ENCODE results near the gene PDLIM5.
"Not testable (repeated sequence)": the region's sequence is repeated elsewhere in the genome, so short reads cannot be mapped to it uniquely, and the experiment has no call there.

Gene PDLIM5

DNA sequence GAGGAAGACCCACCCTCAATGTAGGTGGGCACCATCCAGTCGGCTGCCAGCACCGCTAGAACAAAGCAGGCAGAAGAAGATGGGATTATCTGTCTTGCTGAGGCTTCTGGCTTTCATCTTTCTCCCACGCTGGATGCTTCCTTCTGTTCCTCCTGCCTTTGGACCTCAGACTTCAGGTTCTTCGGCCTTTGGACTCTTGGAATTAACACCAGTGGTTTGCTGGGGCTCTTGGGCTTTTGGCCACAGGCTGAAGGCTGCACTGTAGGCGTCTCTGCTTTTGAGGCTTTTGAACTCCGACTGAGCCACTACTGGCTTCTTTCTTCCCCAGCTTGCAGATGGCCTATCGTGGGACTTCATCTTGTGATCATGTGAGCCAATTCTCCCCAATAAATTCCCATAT is 55.1 kb downstream of the PDLIM5 start:
- no peak overlapping the region for H3K4me3 ChIP-seq
- H4K20me1 ChIP-seq: peaks cover 0 to 81% (median 0%) of the 10 kb centered on the region in 11 experiments; a peak in 4 of 22 replicates
- peaks cover 0 to 21% (median 0%) of the 10 kb centered on the region in 10 experiments; a peak in 6 of 20 replicates for H3K4me1 ChIP-seq
- no peak for TF ChIP-seq Cebpa-rat (IDR thresholded peaks at IDR 0.05)
- H3K9me3 ChIP-seq (replicated peaks in 1 of 11): no peaks in the 10 kb centered on the region
- H3K4me2 ChIP-seq: no peak overlapping the region
- H3K27me3 ChIP-seq: no peaks in the 10 kb centered on the region
- peaks cover 0 to 6% (median 0%) of the 10 kb centered on the region in 11 experiments; a peak in 1 of 22 replicates for H3K36me3 ChIP-seq
- H3K9ac ChIP-seq: no peak overlapping the region
- no peak overlapping the region for H3K27ac ChIP-seq

DNA sequence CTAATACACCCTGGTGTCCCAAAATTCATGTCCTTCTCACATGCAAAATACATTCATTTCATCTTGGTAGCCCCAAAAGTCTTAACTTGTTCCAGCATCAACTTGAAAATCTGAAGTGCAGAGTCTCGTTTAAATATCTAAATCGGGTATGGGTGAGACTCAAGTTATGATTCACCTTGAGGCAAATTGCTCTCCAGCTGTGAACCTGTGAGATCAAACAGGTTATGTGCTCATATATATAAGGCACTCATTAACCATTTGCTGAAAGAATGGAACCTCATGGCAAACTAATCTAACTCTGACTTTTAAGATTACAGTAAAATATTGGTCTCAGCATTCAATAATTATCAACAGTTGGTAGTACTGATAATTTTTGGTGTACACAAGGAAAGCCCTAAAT is 55.5 kb downstream of the PDLIM5 start:
- no peak overlapping the region for H3K9ac ChIP-seq
- peaks cover 0 to 6% (median 0%) of the 10 kb centered on the region in 11 experiments; a peak in 1 of 22 replicates for H3K36me3 ChIP-seq
- no peaks in the 10 kb centered on the region for H3K9me3 ChIP-seq (replicated peaks in 1 of 11)
- no peak overlapping the region for H3K4me3 ChIP-seq
- no peak overlapping the region for H3K27ac ChIP-seq
- no peaks in the 10 kb centered on the region for H3K27me3 ChIP-seq
- peaks cover 0 to 21% (median 0%) of the 10 kb centered on the region in 10 experiments; a peak in 6 of 20 replicates for H3K4me1 ChIP-seq
- peaks cover 0 to 79% (median 0%) of the 10 kb centered on the region in 11 experiments; a peak in 4 of 22 replicates for H4K20me1 ChIP-seq
- peak overlapping the region in 1 of 11 experiments; percentile 35; a peak in 2 of 22 replicates for H3K4me2 ChIP-seq
- no peak for TF ChIP-seq Cebpa-rat (IDR thresholded peaks at IDR 0.05)

DNA sequence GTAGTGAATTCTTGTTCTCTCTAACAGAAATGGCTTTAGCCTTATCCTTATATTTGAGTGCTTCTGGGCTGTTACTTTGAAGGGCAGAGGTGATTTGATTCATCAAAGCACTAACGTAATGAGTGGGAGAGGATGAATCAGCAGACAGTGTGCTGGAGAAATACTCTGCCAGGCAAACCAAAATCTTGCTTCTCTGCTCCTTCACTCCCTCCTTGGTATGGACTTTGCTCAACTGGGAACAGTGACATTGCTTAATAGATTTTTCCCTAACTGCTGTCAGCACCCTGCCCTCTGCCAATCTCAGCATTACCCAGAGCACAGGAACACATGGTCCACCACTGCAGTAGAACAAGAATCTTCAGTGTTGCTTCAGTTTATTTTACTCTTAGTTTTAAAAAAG is 56.0 kb downstream of the PDLIM5 start:
- Histone ChIP-seq H3K27me3 (no peaks in the 10 kb centered on the region), H3K27ac (no peak overlapping the region), H3K9me3 (replicated peaks in 1 of 11) (no peaks in the 10 kb centered on the region), H3K36me3 (peaks cover 0 to 6% (median 0%) of the 10 kb centered on the region in 11 experiments; a peak in 1 of 22 replicates), H3K4me1 (peaks cover 0 to 21% (median 0%) of the 10 kb centered on the region in 10 experiments; a peak in 6 of 20 replicates), H3K9ac (no peak overlapping the region), H3K4me3 (no peak overlapping the region), H4K20me1 (peaks cover 0 to 79% (median 0%) of the 10 kb centered on the region in 11 experiments; a peak in 4 of 22 replicates), H3K4me2 (peak overlapping the region in 3 of 11 experiments; percentile 4 to 59 (median 35); a peak in 4 of 22 replicates)
- TF ChIP-seq Cebpa-rat (IDR thresholded peaks at IDR 0.05): no peak

DNA sequence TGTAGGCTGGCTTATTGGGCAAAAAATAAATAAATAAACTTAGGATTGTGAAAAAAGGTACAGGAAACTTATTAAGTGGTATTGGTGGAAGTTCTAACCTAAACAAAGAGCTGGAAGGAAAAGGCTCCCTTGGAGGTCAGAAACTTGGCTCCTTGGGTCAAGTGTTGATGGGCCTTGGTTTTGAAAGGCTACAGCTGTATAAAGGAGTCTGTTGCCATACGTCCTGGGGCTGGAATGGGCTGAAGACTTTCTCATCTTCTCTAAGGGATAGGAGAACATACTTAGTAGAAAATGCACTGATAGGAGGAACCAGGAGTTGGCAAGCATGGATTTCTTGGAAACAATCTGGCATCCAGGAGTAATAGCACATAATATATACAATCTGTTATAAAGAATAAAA is 56.6 kb downstream of the PDLIM5 start:
- H3K9me3 ChIP-seq (replicated peaks in 1 of 11): no peaks in the 10 kb centered on the region
- H3K27ac ChIP-seq: no peak overlapping the region
- peaks cover 0 to 79% (median 0%) of the 10 kb centered on the region in 11 experiments; a peak in 4 of 22 replicates for H4K20me1 ChIP-seq
- H3K4me2 ChIP-seq: peak overlapping the region in 3 of 11 experiments; percentile 4 to 59 (median 35); a peak in 4 of 22 replicates
- no peaks in the 10 kb centered on the region for H3K27me3 ChIP-seq
- no peak for TF ChIP-seq Cebpa-rat (IDR thresholded peaks at IDR 0.05)
- peaks cover 0 to 21% (median 0%) of the 10 kb centered on the region in 10 experiments; a peak in 6 of 20 replicates for H3K4me1 ChIP-seq
- no peak overlapping the region for H3K4me3 ChIP-seq
- H3K9ac ChIP-seq: no peak overlapping the region
- H3K36me3 ChIP-seq: peaks cover 0 to 6% (median 0%) of the 10 kb centered on the region in 11 experiments; a peak in 1 of 22 replicates

DNA sequence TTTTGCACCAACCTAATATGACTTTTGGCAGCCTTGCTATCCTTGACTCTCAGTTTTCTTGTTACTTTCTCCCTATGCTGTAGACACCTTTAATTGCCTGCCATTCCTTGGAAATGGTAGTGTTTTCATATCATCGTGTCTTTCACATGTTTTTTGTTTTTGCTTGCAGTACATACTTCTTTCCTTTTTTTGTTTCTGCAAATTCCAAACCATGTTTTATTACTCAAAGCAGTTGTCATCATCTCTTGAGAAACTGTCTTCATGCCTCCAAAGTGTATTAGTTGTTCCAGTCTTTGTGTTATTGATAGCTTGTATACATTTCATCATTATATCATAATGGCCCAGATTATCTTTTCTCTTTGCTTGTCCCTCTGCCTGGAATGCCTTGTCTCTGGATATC is 57.1 kb downstream of the PDLIM5 start:
- no peak overlapping the region for H3K9ac ChIP-seq
- H3K9me3 ChIP-seq (replicated peaks in 1 of 11): no peaks in the 10 kb centered on the region
- peaks cover 0 to 21% (median 0%) of the 10 kb centered on the region in 10 experiments; a peak in 6 of 20 replicates for H3K4me1 ChIP-seq
- no peak overlapping the region for H3K4me3 ChIP-seq
- H3K36me3 ChIP-seq: peaks cover 0 to 6% (median 0%) of the 10 kb centered on the region in 11 experiments; a peak in 1 of 22 replicates
- no peaks in the 10 kb centered on the region for H3K27me3 ChIP-seq
- no peak for TF ChIP-seq Cebpa-rat (IDR thresholded peaks at IDR 0.05)
- H3K27ac ChIP-seq: no peak overlapping the region
- H4K20me1 ChIP-seq: peaks cover 0 to 74% (median 0%) of the 10 kb centered on the region in 11 experiments; a peak in 4 of 22 replicates
- H3K4me2 ChIP-seq: peak overlapping the region in 1 of 11 experiments; percentile 59; a peak in 1 of 22 replicates

DNA sequence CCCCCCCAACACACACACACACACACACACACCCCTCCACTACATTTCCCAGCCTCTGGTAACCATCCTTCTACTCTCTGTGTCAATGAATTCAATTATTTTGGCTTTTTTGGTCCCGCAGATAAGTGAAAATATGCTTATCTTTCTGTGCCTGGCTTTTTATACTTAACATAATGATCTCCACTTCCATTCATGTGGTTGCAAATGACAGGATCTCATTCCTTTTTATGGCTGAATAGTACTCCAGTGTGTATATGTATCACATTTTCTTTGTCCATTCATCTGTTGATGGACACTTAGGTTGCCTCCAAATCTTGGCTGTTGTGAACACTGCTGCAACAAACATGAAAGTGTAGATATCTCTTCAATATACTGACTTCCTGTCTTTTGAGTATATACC is 59.8 kb downstream of the PDLIM5 start:
- no peak overlapping the region for H3K27ac ChIP-seq
- H3K36me3 ChIP-seq: peaks cover 0 to 5% (median 0%) of the 10 kb centered on the region in 11 experiments; a peak in 1 of 22 replicates
- H3K4me3 ChIP-seq: no peak overlapping the region
- H3K27me3 ChIP-seq: no peaks in the 10 kb centered on the region
- peaks cover 0 to 21% (median 0%) of the 10 kb centered on the region in 10 experiments; a peak in 6 of 20 replicates for H3K4me1 ChIP-seq
- no peak overlapping the region for H3K9ac ChIP-seq
- H3K9me3 ChIP-seq (replicated peaks in 1 of 11): no peaks in the 10 kb centered on the region
- peaks cover 0 to 57% (median 0%) of the 10 kb centered on the region in 11 experiments; a peak in 4 of 22 replicates for H4K20me1 ChIP-seq
- TF ChIP-seq Cebpa-rat (IDR thresholded peaks at IDR 0.05): no peak
- H3K4me2 ChIP-seq: no peak overlapping the region

DNA sequence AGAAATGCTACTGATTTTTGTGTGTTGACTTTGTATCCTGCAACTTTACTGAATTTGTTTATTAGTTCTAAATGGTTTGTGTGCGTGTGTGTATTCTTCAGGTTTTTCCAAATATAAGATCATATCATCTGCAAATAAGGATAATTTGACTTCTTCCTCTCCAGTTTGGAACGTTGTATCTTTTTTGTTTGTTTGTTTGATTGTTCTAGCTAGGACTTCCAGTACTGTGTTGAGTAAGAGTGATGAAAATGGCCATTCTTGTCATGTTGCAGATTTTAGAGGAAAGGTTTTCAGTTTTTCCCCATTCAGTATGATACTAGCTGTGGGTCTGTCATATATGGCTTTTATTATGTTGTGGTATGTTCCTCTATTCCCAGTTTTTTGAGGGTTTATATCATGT is 61.8 kb downstream of the PDLIM5 start:
- not testable (repeated sequence) for H3K4me2 ChIP-seq; H3K27me3 ChIP-seq; H3K36me3 ChIP-seq; H3K9me3 ChIP-seq (replicated peaks in 1 of 11); H3K4me3 ChIP-seq; H3K9ac ChIP-seq; H3K27ac ChIP-seq
- Histone ChIP-seq H3K4me1 (peaks cover 0 to 22% (median 0%) of the 10 kb centered on the region in 10 experiments; a peak in 6 of 20 replicates), H4K20me1 (peaks cover 0 to 38% (median 0%) of the 10 kb centered on the region in 11 experiments; a peak in 3 of 22 replicates)

DNA sequence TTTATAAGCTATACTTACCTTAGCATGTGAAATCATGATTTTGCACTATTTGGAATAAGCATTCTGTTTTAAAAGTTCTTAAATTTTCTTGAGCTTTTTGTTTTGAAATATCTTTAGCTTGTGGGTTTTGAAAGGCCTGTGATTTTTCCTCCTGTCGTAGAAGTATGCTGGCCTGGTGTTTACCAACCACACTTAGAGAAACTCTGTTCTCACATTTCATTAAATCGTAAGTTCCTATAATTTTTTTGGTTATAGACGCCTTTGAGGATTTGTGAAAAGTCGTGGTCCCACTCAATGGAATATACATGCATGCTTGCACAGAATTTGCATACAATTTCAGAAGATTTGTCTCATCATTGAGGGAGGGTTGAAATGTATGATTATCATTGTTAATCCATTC is 63.6 kb downstream of the PDLIM5 start:
- Histone ChIP-seq H3K4me2 (no peak overlapping the region), H3K9ac (no peak overlapping the region), H3K36me3 (no peaks in the 10 kb centered on the region), H3K4me3 (no peak overlapping the region), H3K4me1 (peaks cover 0 to 35% (median 7%) of the 10 kb centered on the region in 10 experiments; a peak in 11 of 20 replicates), H4K20me1 (peaks cover 0 to 20% (median 0%) of the 10 kb centered on the region in 11 experiments; a peak in 2 of 22 replicates), H3K27ac (no peak overlapping the region), H3K9me3 (replicated peaks in 1 of 11) (no peaks in the 10 kb centered on the region), H3K27me3 (no peaks in the 10 kb centered on the region)
- TF ChIP-seq Cebpa-rat (IDR thresholded peaks at IDR 0.05): no peak

DNA sequence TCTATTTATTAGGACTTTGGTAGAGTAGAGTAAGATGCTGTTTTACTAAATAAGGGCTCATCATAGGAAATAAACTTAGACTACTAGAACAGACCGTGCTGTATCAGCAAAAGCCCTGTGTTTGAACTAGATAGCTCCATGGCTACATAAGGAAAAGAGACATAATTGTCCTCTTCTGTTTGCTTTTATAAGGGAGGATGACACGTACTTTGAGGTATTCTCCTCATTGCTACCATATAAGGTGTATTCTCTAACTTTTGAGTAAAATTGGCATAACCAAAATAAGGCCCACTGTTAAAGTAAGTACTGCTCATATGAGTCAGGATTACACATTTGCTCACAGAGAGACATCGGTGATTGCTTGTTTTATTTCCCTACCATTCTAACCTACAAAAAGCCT is 64.3 kb downstream of the PDLIM5 start:
- Histone ChIP-seq H3K27ac (no peak overlapping the region), H3K4me3 (no peak overlapping the region), H3K4me1 (peaks cover 0 to 42% (median 7%) of the 10 kb centered on the region in 10 experiments; a peak in 11 of 20 replicates), H3K36me3 (no peaks in the 10 kb centered on the region), H3K4me2 (no peak overlapping the region), H3K9me3 (replicated peaks in 1 of 11) (no peaks in the 10 kb centered on the region), H4K20me1 (peaks cover 0 to 13% (median 0%) of the 10 kb centered on the region in 11 experiments; a peak in 2 of 22 replicates), H3K27me3 (no peaks in the 10 kb centered on the region), H3K9ac (no peak overlapping the region)
- TF ChIP-seq Cebpa-rat (IDR thresholded peaks at IDR 0.05): no peak
